ENCODE data around the gene HES6. TPM values are rescaled to one million over a fixed set of nuclear protein-coding genes. Genes with fewer than 3 reads are reported as not detected.
A peak's percentile ranks its signal among the peaks of the same experiment; 100 is the strongest.

Gene HES6
- total RNA-seq, 1 experiment from 2014 or later: 46.1 TPM

- H3K9me3 ChIP-seq (replicated peaks): no peaks in the 10 kb centered on the region
Observed at GRCh38 chr2:238264072-238264460, 24.2 kb upstream of the HES6 start.

DNA sequence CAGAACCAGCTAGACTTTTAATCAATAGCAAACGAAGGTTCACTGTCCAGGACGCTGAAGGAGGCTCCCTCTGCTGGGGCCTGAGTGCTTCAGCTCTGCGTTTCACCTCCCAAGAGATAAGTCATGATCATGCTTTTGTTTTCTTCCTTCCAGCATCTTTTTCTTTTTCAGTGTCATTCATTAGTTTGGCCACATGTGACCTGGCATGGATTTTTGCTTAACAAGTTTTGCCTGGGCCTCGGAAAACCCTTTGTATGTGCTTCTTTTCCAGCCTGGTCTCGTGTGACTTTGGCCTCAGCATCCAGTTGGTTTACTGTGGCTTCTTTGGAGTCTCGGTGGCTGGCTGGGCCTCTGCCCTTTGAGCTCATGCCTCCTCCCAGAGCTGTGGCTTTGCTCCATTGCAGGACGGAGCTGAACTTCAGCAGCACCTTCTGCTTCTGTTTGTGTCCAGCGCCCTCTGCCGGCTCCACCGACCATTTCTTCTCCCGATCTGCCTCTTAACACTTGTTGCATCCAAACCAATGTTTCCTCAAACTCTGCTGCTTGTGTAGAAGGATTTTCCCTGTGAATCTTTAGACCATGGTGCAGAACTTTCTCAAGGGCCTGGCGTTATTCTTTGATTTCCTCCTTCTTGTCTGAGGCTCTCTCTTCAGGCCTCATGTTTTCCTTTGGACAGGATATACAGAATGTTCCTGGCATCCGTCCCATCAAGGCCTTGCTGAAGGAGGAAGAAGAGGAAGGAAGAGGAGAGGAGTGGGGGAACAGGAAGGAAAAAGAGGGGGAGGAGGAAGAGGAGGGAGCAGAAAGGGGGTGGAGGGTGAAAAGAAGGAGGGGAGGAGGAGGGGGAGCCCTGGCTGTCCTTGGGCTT is 23.6 kb upstream of the HES6 start:
- Histone ChIP-seq H3K4me1 (peaks cover 9% of the 10 kb centered on the region), H3K27ac (no peak overlapping the region), H3K4me3 (no peak overlapping the region), H3K27me3 (no peaks in the 10 kb centered on the region), H3K36me3 (no peaks in the 10 kb centered on the region), H3K9me3 (replicated peaks) (no peaks in the 10 kb centered on the region)
- DNase-seq: peak; percentile 89 to 94

More at GRCh38 chr2:238264072-238264460, 24.2 kb upstream of the HES6 start:
- peaks cover 9% of the 10 kb centered on the region for H3K4me1 ChIP-seq
- H3K36me3 ChIP-seq: no peaks in the 10 kb centered on the region
- no peak overlapping the region for H3K27ac ChIP-seq
- no peaks in the 10 kb centered on the region for H3K27me3 ChIP-seq
- H3K4me3 ChIP-seq: no peak overlapping the region
- no peak for DNase-seq

GRCh38 chr2:238262496-238263122 is 22.8 kb upstream of the HES6 start:
- Histone ChIP-seq H3K4me3 (no peak overlapping the region), H3K27me3 (no peaks in the 10 kb centered on the region), H3K36me3 (0 out of 2 replicates have a peak, but pooled peaks cover 2% of the 10 kb centered on the region), H3K9me3 (replicated peaks) (no peaks in the 10 kb centered on the region), H3K27ac (no peak overlapping the region), H3K4me1 (peaks cover 9% of the 10 kb centered on the region)
- DNase-seq: no peak

DNA sequence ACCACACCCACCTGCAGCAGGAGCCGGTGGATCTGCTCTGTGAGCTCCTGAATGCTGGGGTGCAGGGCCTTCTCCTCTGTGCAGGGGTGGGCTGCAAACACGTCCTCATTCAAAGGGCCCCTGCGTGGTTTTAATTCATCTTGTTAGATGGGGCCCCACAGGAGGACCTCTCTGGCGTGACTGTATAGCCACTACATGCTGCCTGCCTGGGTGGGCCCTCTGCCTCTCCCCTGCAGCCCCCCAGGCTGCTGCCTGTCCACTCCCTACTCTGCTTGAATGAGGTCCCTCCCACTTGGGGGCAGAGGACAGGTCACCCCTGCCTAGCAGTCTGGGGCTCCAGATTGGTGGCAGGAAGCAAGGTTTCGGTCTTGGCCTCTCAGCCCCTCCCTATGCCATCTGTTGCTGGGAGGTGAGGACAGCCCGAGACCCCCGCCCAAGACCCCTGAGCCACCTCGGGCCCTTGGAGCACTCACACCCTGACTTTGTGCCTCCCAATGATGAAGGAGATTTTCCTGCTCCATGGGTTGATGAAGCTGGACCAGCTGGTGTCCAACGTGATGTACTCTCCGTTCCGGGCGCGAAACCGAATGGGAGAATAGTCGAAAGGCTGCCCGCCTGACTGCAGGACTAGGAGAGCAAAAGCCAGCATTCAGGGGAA is 22.0 kb upstream of the HES6 start:
- no peaks in the 10 kb centered on the region for H3K27me3 ChIP-seq
- DNase-seq: no peak
- H3K4me3 ChIP-seq: no peak overlapping the region
- H3K27ac ChIP-seq: no peak overlapping the region
- H3K36me3 ChIP-seq: 0 out of 2 replicates have a peak, but pooled peaks cover 2% of the 10 kb centered on the region
- no peaks in the 10 kb centered on the region for H3K9me3 ChIP-seq (replicated peaks)
- peaks cover 9% of the 10 kb centered on the region for H3K4me1 ChIP-seq

GRCh38 chr2:238260883-238261282 is 21.0 kb upstream of the HES6 start:
- Histone ChIP-seq H3K9me3 (replicated peaks) (no peaks in the 10 kb centered on the region), H3K4me1 (peaks cover 9% of the 10 kb centered on the region), H3K4me3 (no peak overlapping the region), H3K27me3 (no peaks in the 10 kb centered on the region), H3K36me3 (0 out of 2 replicates have a peak, but pooled peaks cover 2% of the 10 kb centered on the region), H3K27ac (no peak overlapping the region; the same call in 1 of the 2 replicates)
- peak; percentile 52 to 65 for DNase-seq

GRCh38 chr2:238259061-238260020 is 19.5 kb upstream of the HES6 start:
- Histone ChIP-seq H3K4me3 (no peak overlapping the region), H3K4me1 (peaks cover 14% of the 10 kb centered on the region), H3K9me3 (replicated peaks) (no peaks in the 10 kb centered on the region), H3K36me3 (peaks cover 2% of the 10 kb centered on the region; the same call in 1 of the 2 replicates), H3K27me3 (no peaks in the 10 kb centered on the region), H3K27ac (no peak overlapping the region)
- DNase-seq: no peak

GRCh38 chr2:238257786-238258700 is 18.2 kb upstream of the HES6 start:
- DNase-seq: no peak
- H3K4me1 ChIP-seq: peaks cover 14% of the 10 kb centered on the region

DNA sequence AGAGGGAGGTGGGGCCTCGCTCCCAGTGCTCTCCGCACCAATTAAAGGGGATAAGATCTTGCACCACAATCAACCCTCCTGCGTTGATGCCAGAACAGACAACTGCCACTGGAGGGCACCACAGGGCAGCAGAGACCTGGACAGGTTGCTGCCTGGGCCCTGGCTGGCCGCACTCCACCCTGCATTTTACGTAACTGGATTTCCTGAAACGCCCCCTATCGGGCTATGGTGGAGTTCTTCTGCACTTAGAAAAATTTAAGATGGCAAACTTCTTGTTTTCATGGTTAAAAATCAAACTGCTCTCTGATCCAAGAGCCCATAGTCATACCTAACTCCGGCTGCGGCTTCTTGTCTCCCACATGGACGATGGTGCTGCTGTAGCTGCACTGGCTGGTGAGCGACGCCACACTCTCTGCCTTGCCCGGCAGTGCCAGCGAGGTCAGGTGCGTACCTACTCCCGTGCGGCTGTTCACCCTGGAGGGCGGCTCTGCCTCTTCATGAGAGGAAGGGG is 16.8 kb upstream of the HES6 start:
- no peaks in the 10 kb centered on the region for H3K27me3 ChIP-seq
- peak; percentile 92 for DNase-seq
- H3K9me3 ChIP-seq (replicated peaks): no peaks in the 10 kb centered on the region
- H3K27ac ChIP-seq: no peak overlapping the region
- peaks cover 2% of the 10 kb centered on the region; the same call in 1 of the 2 replicates for H3K36me3 ChIP-seq
- H3K4me1 ChIP-seq: peaks cover 14% of the 10 kb centered on the region
- H3K4me3 ChIP-seq: no peak overlapping the region

More at GRCh38 chr2:238257786-238258700, 18.2 kb upstream of the HES6 start:
- H3K27me3 ChIP-seq: no peaks in the 10 kb centered on the region
- H3K4me3 ChIP-seq: no peak overlapping the region
- peaks cover 2% of the 10 kb centered on the region; the same call in 1 of the 2 replicates for H3K36me3 ChIP-seq
- no peak overlapping the region for H3K27ac ChIP-seq
- H3K9me3 ChIP-seq (replicated peaks): no peaks in the 10 kb centered on the region

DNA sequence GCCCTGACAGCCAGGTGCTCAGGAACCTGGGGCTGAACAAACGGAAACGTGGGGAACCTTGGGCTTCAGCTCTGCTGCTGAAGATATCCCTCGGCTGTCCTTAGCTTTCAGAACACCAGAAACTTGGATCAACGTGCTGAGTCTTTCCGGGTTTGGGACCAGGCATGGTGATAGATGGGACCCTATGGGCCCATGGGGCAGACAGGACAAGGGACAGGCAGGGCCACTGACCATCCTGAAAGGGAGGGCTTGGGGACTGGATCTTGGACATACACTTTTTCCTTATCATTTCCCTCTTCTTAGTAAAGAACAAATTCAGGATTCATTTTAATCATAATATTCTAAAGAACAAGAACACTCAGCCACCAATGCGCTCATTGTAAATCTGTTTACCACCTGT is 16.3 kb upstream of the HES6 start:
- no peak for DNase-seq
- Histone ChIP-seq H3K36me3 (peaks cover 2% of the 10 kb centered on the region; the same call in 1 of the 2 replicates), H3K4me3 (no peak overlapping the region), H3K27ac (no peak overlapping the region), H3K4me1 (peaks cover 13% of the 10 kb centered on the region), H3K9me3 (replicated peaks) (no peaks in the 10 kb centered on the region), H3K27me3 (no peaks in the 10 kb centered on the region)

GRCh38 chr2:238255636-238256035 is 15.8 kb upstream of the HES6 start:
- Histone ChIP-seq H3K4me3 (no peak overlapping the region), H3K4me1 (peaks cover 9% of the 10 kb centered on the region), H3K9me3 (replicated peaks) (no peaks in the 10 kb centered on the region), H3K27ac (no peak overlapping the region), H3K27me3 (no peaks in the 10 kb centered on the region), H3K36me3 (peaks cover 2% of the 10 kb centered on the region; the same call in 1 of the 2 replicates)
- DNase-seq: no peak

DNA sequence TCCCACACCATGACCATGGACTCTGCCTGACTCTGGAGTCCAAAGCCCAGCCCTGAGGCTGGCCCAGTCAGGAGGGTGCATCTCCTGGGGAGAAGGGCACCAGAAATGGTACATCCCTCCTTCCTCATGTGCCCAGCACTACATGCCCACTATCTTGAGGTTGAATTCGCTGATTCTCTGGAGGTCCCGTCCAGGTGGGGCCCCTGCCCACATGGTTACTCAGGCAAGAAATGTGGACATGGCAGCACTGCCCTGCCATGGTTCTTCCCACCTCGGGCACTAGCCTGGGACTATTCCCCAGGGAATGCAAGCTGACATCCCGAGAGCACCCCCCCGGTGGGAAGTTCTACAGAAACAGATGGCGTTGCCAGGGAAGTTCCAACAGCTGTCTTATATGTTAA is 15.3 kb upstream of the HES6 start:
- DNase-seq: peak; percentile 33 to 57
- peaks cover 2% of the 10 kb centered on the region; the same call in 1 of the 2 replicates for H3K36me3 ChIP-seq

DNA sequence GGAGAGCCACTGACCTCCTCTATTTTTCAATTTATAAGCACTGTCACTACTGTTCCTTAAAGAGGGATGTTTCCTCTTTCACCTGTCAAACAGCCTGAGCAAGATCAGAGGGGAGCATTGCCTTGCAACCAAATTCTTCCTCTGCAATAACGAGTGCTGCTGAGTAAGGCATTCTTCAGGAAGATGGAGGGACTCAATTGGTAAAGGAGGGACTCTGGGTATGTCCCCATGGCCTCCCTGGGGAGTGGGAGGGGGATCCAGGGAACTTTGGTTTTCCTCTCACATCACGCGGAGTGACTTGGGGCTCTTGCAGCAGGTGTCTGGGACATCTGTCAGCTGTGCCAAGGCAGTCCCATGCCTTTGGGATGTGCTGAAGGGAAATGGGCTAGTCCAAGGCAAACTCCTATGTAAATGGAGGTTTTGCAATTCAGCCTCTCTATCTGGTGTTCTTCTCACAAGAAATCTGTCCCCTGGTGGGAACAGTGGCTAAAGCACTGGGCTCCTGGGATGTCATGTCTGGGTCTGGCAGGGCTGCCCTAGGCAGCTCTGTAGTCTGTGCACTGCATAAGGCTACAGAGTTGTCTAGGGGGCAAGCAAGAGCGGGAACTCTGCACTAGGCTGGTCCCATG is 14.4 kb upstream of the HES6 start:
- Histone ChIP-seq H3K27ac (no peak overlapping the region), H3K9me3 (replicated peaks) (no peaks in the 10 kb centered on the region), H3K36me3 (peaks cover 2% of the 10 kb centered on the region; the same call in 1 of the 2 replicates), H3K4me1 (peaks cover 5% of the 10 kb centered on the region; the same call in 1 of the 2 replicates), H3K4me3 (no peak overlapping the region), H3K27me3 (no peaks in the 10 kb centered on the region)
- no peak for DNase-seq

More for the DNA sequence above, 15.3 kb upstream of the HES6 start:
- Histone ChIP-seq H3K4me3 (no peak overlapping the region), H3K27me3 (no peaks in the 10 kb centered on the region), H3K27ac (no peak overlapping the region), H3K4me1 (peaks cover 5% of the 10 kb centered on the region; the same call in 1 of the 2 replicates), H3K9me3 (replicated peaks) (no peaks in the 10 kb centered on the region)
